CD14-positive monocyte (primary cell): ENCODE data around the gene BMP2K. TPM values are rescaled to one million over a fixed set of nuclear protein-coding genes. Genes with fewer than 3 reads are reported as not detected.

ENCODE experiments used
- DNase-seq, 3 donors: peaks; one replicate each; pipeline ENCODE4 v3.0.0-alpha.2; 2011 to 2022
- H2AFZ ChIP-seq: 2 replicates; pipeline ENCODE4 v1.6.0; 2012; ENCODE audit warnings: mild to moderate bottlenecking, low read depth, low read length, inconsistent platforms; ENCODE audit not compliant: insufficient read depth, poor library complexity, severe bottlenecking
- H3K27ac ChIP-seq, 2 donors: 1 replicate in 1 of 2; 2 replicates in 1 of 2; pipeline ENCODE4 v1.5.1; 2012 to 2013; ENCODE audit warnings: low read length in 2 of 2, control low read depth in 1 of 2, inconsistent platforms in 1 of 2, low read depth in 1 of 2, mild to moderate bottlenecking in 1 of 2
- H3K27me3 ChIP-seq, 2 donors: one replicate each; pipeline versions ENCODE4 v1.6.0 to v1.6.1; 2011 to 2013; ENCODE audit warnings: low read length in 2 of 2; ENCODE audit not compliant: control insufficient read depth in 2 of 2, insufficient read depth in 2 of 2
- H3K36me3 ChIP-seq, 2 donors: replicated peaks in 1 of 2; 1 replicate in 1 of 2; 2 replicates in 1 of 2; pipeline versions ENCODE4 v1.5.1 to v1.6.1; 2012 to 2013; ENCODE audit warnings: low read length in 2 of 2, control low read depth in 1 of 2, inconsistent platforms in 1 of 2, mild to moderate bottlenecking in 1 of 2; ENCODE audit not compliant: insufficient read depth in 2 of 2, control insufficient read depth in 1 of 2
- H3K4me1 ChIP-seq, 2 donors: 1 replicate in 1 of 2; 2 replicates in 1 of 2; pipeline versions ENCODE4 v1.5.1 to v1.6.1; 2012 to 2013; ENCODE audit warnings: low read length in 2 of 2, control low read depth in 1 of 2, inconsistent platforms in 1 of 2, mild to moderate bottlenecking in 1 of 2, moderate library complexity in 1 of 2; ENCODE audit not compliant: insufficient read depth in 2 of 2, control insufficient read depth in 1 of 2
- H3K4me2 ChIP-seq: replicated peaks from 2 replicates; pipeline ENCODE3; 2012; ENCODE audit warnings: low read length, moderate library complexity, mild to moderate bottlenecking; ENCODE audit not compliant: poor library complexity, severe bottlenecking; ENCODE audit errors: extremely low read depth
- H3K4me3 ChIP-seq, 3 experiments: fragments of 200-600 bp in 1 of 3; sonication (generic) in 1 of 3; replicated peaks in 1 of 3; 1 replicate in 2 of 3; 2 replicates in 1 of 3; pipeline ENCODE4 v1.5.1; 2011 to 2013; ENCODE audit warnings: low read length in 3 of 3, mild to moderate bottlenecking in 3 of 3, control low read depth in 2 of 3, low read depth in 2 of 3, inconsistent platforms in 1 of 3, moderate library complexity in 1 of 3
- H3K79me2 ChIP-seq: 2 replicates; pipeline ENCODE4 v1.6.0; 2012; ENCODE audit warnings: mild to moderate bottlenecking, control low read depth, inconsistent platforms, low read length, moderate library complexity; ENCODE audit not compliant: insufficient read depth
- H3K9ac ChIP-seq: 2 replicates; pipeline ENCODE4 v1.6.0; 2017; ENCODE audit warnings: low read length, mild to moderate bottlenecking; ENCODE audit not compliant: insufficient read depth, poor library complexity, severe bottlenecking
- H3K9me3 ChIP-seq, 2 donors: replicated peaks in 1 of 2; 1 replicate in 1 of 2; 2 replicates in 1 of 2; pipeline versions ENCODE4 v1.5.1 to v1.6.1; 2012 to 2013; ENCODE audit warnings: low read length in 2 of 2, control low read depth in 1 of 2; ENCODE audit not compliant: control insufficient read depth in 1 of 2, insufficient read depth in 1 of 2
- H4K20me1 ChIP-seq: 2 replicates; pipeline ENCODE4 v1.6.0; 2012; ENCODE audit warnings: mild to moderate bottlenecking, low read length, control low read depth, moderate library complexity; ENCODE audit not compliant: insufficient read depth
- H3K27ac Mint-ChIP-seq, 7 donors: one replicate each; pipeline ENCODE4 v1.8.0; 2020; ENCODE audit warnings: mild to moderate bottlenecking in 7 of 7, mixed read lengths in 7 of 7, moderate library complexity in 6 of 7, inconsistent platforms in 2 of 7
- H3K27me3 Mint-ChIP-seq, 3 donors: one replicate each; pipeline ENCODE4 v1.8.0; 2021 to 2022; ENCODE audit warnings: low read depth in 3 of 3, mild to moderate bottlenecking in 3 of 3, mixed read lengths in 3 of 3, moderate library complexity in 3 of 3, inconsistent platforms in 1 of 3
- H3K36me3 Mint-ChIP-seq, 2 donors: one replicate each; pipeline ENCODE4 v1.8.0; 2020; ENCODE audit warnings: mixed read lengths in 2 of 2, inconsistent platforms in 1 of 2, mild to moderate bottlenecking in 1 of 2
- H3K4me1 Mint-ChIP-seq: one replicate; pipeline ENCODE4 v1.8.0; 2020; ENCODE audit warnings: mild to moderate bottlenecking, mixed read lengths
- H3K4me3 Mint-ChIP-seq, 2 donors: one replicate each; pipeline ENCODE4 v1.8.0; 2020; ENCODE audit warnings: mild to moderate bottlenecking in 2 of 2, mixed read lengths in 2 of 2, moderate library complexity in 1 of 2
- H3K9me3 Mint-ChIP-seq, 7 donors: one replicate each; pipeline ENCODE4 v1.8.0; 2020 to 2022; ENCODE audit warnings: mixed read lengths in 7 of 7, mild to moderate bottlenecking in 6 of 7, moderate library complexity in 6 of 7, inconsistent platforms in 2 of 7
- CTCF ChIP-seq: fragments of 200-600 bp; IDR thresholded peaks from one replicate; pipeline ENCODE4 v1.8.0; 2022; ENCODE audit warnings: antibody characterized with exemption, mild to moderate bottlenecking
- WGBS: methylation state at CpG from one replicate; pipeline ENCODE4 v1.1.5; 2013; ENCODE audit warnings: missing lambda C conversion rate; ENCODE audit not compliant: insufficient coverage; 5-methylcytosine and 5-hydroxymethylcytosine counted together
- intact Hi-C, 2 donors: fragments of 100-400 bp; cut with micrococcal nuclease; formaldehyde crosslinking; loops; one replicate each; pipeline versions ENCODE4 v1.15.0 to v1.15.1; 2023
- polyA plus RNA-seq, 3 donors: library from polyadenylated mRNA; depleted of rRNA in 1 of 3; unstranded in 2 of 3; stranded (reverse) in 1 of 3; fragments of 300-500 nt in 2 of 3; fragments of >200 nt in 1 of 3; fragmentation: Illumina TruSeq in 2 of 3; gene quantifications; 1 replicate in 2 of 3; 2 replicates in 1 of 3; pipeline ENCODE4 v1.2.3, GENCODE V29; 2012 to 2021

BMP2K gene
- polyA plus RNA-seq, 3 donors, result 11.8 to 39.7 (median 21.6) TPM

- Mint-ChIP-seq H3K4me3 (no peak overlapping the region), H3K9me3 (peaks cover 0 to 2% (median 1%) of the 10 kb centered on the region in 7 donors)
These were observed 18.6 kb upstream of the BMP2K start for GRCh38 chr4:78757574-78757973.

GRCh38 chr4:78758085-78758484, 18.1 kb upstream of the BMP2K start:
- DNase-seq, result no peak
- Histone ChIP-seq H3K79me2 (no peaks in the 10 kb centered on the region), H3K9me3 (no peaks in the 10 kb centered on the region), H3K9ac (no peak overlapping the region), H3K27me3 (no peaks in the 10 kb centered on the region), H3K4me1 (peaks cover 0 to 8% of the 10 kb centered on the region in 2 donors), H3K27ac (no peak overlapping the region), H3K4me2 (no peak overlapping the region), H4K20me1 (no peaks in the 10 kb centered on the region), H3K4me3 (no peak overlapping the region), H3K36me3 (no peaks in the 10 kb centered on the region), H2AFZ (no peak overlapping the region)
- Mint-ChIP-seq H3K36me3 (no peaks in the 10 kb centered on the region), H3K9me3 (peaks cover 0 to 2% (median 1%) of the 10 kb centered on the region in 7 donors), H3K4me3 (no peak overlapping the region), H3K27me3 (no peaks in the 10 kb centered on the region), H3K27ac (no peak overlapping the region), H3K4me1 (peaks cover 10% of the 10 kb centered on the region)
- whole genome bisulfite sequencing, result 100% methylated on average over 1 of the region's 1 CpG
- intact Hi-C loops, result no loop called here
- TF ChIP-seq CTCF, result no peak

More at GRCh38 chr4:78757574-78757973, 18.6 kb upstream of the BMP2K start:
- Histone ChIP-seq H3K27ac (no peak overlapping the region), H3K27me3 (no peaks in the 10 kb centered on the region), H2AFZ (no peak overlapping the region), H3K4me1 (peaks cover 0 to 8% of the 10 kb centered on the region in 2 donors), H3K4me3 (no peak overlapping the region), H3K9ac (no peak overlapping the region), H3K79me2 (no peaks in the 10 kb centered on the region), H3K36me3 (no peaks in the 10 kb centered on the region), H4K20me1 (no peaks in the 10 kb centered on the region), H3K9me3 (no peaks in the 10 kb centered on the region), H3K4me2 (no peak overlapping the region)
- peaks cover 10% of the 10 kb centered on the region for H3K4me1 Mint-ChIP-seq
- TF ChIP-seq CTCF, result no peak
- no peak for DNase-seq
- no peak overlapping the region for H3K27ac Mint-ChIP-seq
- H3K36me3 Mint-ChIP-seq, result no peaks in the 10 kb centered on the region
- intact Hi-C loops, result no loop called here
- no CpG with 5 or more reads among the region's 1 CpG for WGBS
- no peaks in the 10 kb centered on the region for H3K27me3 Mint-ChIP-seq
